H1 (cell line): ENCODE results near the gene PDZK1IP1. TPM values are rescaled to one million over a fixed set of nuclear protein-coding genes. Genes with fewer than 3 reads are reported as not detected.
A peak's percentile ranks its signal among the peaks of the same experiment; 100 is the strongest.

ENCODE experiments used
- BRCA1 ChIP-seq: IDR thresholded peaks from 2 replicates; pipeline ENCODE4 v1.6.1; 2012; ENCODE audit warnings: low read depth, low read length, improper control_type of control experiment
- CHD2 ChIP-seq: IDR thresholded peaks from 2 replicates; pipeline ENCODE4 v1.6.1; 2012; ENCODE audit warnings: low read length, improper control_type of control experiment
- CREB1 ChIP-seq: IDR thresholded peaks from 2 replicates; pipeline ENCODE4 v1.6.1; 2012; ENCODE audit warnings: inconsistent platforms
- EP300 ChIP-seq, 2 experiments: IDR thresholded peaks; 1 replicate in 1 of 2; 2 replicates in 1 of 2; pipeline ENCODE4 v1.6.1; 2011 to 2012; ENCODE audit warnings: low read depth in 2 of 2, low read length in 2 of 2, mild to moderate bottlenecking in 2 of 2, borderline replicate concordance in 1 of 2, inconsistent platforms in 1 of 2, moderate library complexity in 1 of 2
- FOSL1 ChIP-seq: IDR thresholded peaks from 2 replicates; pipeline ENCODE4 v1.6.1; 2011; ENCODE audit warnings: mild to moderate bottlenecking, low read depth, low read length, moderate library complexity; ENCODE audit not compliant: insufficient read depth
- JUND ChIP-seq: IDR thresholded peaks from 2 replicates; pipeline ENCODE4 v1.6.1; 2011; ENCODE audit warnings: mild to moderate bottlenecking, improper control_type of control experiment, low read length
- KDM1A ChIP-seq: fragments of 200-600, 300-600 bp; sonication (generic); IDR thresholded peaks from 2 replicates; pipeline ENCODE4 v1.7.1; 2016; ENCODE audit warnings: mild to moderate bottlenecking, low read length, borderline replicate concordance
- KDM5A ChIP-seq: fragments of 200-600 bp; IDR thresholded peaks from 2 replicates; pipeline ENCODE4 v1.7.1; 2012; ENCODE audit warnings: mild to moderate bottlenecking, low read length, inconsistent platforms, mixed read lengths
- POLR2A ChIP-seq, 2 experiments: IDR thresholded peaks; 1 replicate in 1 of 2; 2 replicates in 1 of 2; pipeline ENCODE4 v1.6.1; 2011; ENCODE audit warnings: low read depth in 2 of 2, low read length in 2 of 2, mild to moderate bottlenecking in 2 of 2; ENCODE audit errors: control extremely low read depth in 1 of 2
- POLR2AphosphoS5 ChIP-seq: IDR thresholded peaks from 2 replicates; pipeline ENCODE4 v1.6.1; 2011; ENCODE audit warnings: low read depth, low read length
- RAD21 ChIP-seq, 2 experiments: IDR thresholded peaks in 1 of 2; conservative IDR thresholded peaks in 1 of 2; 2 replicates each; pipeline ENCODE4 v1.6.1; 2011; ENCODE audit warnings: low read depth in 2 of 2, low read length in 2 of 2, improper control_type of control experiment in 1 of 2, inconsistent platforms in 1 of 2, mild to moderate bottlenecking in 1 of 2, moderate library complexity in 1 of 2
- RNF2 ChIP-seq: fragments of 200-900, 300-1000 bp; sonication (generic); IDR thresholded peaks from 2 replicates; pipeline ENCODE4 v1.7.1; 2016; ENCODE audit warnings: borderline replicate concordance, low read depth, mild to moderate bottlenecking, antibody characterized with exemption, low read length; ENCODE audit not compliant: poor library complexity, severe bottlenecking; ENCODE audit errors: missing control alignments
- SIN3A ChIP-seq, 2 experiments: IDR thresholded peaks in 1 of 2; conservative IDR thresholded peaks in 1 of 2; 2 replicates each; pipeline ENCODE4 v1.6.1; 2011 to 2012; ENCODE audit warnings: low read length in 2 of 2, improper control_type of control experiment in 1 of 2, low read depth in 1 of 2, mild to moderate bottlenecking in 1 of 2
- SP1 ChIP-seq: IDR thresholded peaks from 2 replicates; pipeline ENCODE4 v1.6.1; 2011; ENCODE audit warnings: low read depth, low read length
- SP4 ChIP-seq: IDR thresholded peaks from 2 replicates; pipeline ENCODE4 v1.6.1; 2012; ENCODE audit warnings: low read length, inconsistent platforms
- SRF ChIP-seq: IDR thresholded peaks from 2 replicates; pipeline ENCODE4 v1.6.1; 2011; ENCODE audit warnings: mild to moderate bottlenecking, low read depth, low read length, moderate library complexity
- SUZ12 ChIP-seq: fragments of 200-600 bp; sonication (generic); IDR thresholded peaks from 2 replicates; pipeline ENCODE4 v1.6.1; 2012; ENCODE audit warnings: mild to moderate bottlenecking, inconsistent platforms, low read length, moderate library complexity, mixed read lengths
- TAF1 ChIP-seq: IDR thresholded peaks from 2 replicates; pipeline ENCODE4 v1.6.1; 2011; ENCODE audit warnings: mild to moderate bottlenecking, low read depth, low read length
- TAF7 ChIP-seq: optimal IDR thresholded peaks from 2 replicates; pipeline ENCODE3; 2011; ENCODE audit warnings: low read depth, mild to moderate bottlenecking, inconsistent platforms, low read length, moderate library complexity, borderline replicate concordance
- TEAD4 ChIP-seq: IDR thresholded peaks from 2 replicates; pipeline ENCODE4 v1.6.1; 2012; ENCODE audit warnings: low read depth, low read length, inconsistent platforms, mixed read lengths
- polyA plus RNA-seq, 7 experiments: library from polyadenylated mRNA; depleted of rRNA in 3 of 7; stranded (reverse) in 5 of 7; unstranded in 2 of 7; fragments of >200 nt in 5 of 7; fragments of 200-250 nt in 2 of 7; gene quantifications; 1 replicate in 5 of 7; 2 replicates in 1 of 7; 4 replicates in 1 of 7; pipeline versions ENCODE4 v1.2.1 to v1.2.3, GENCODE V29; 2011 to 2013; ENCODE audit warnings: missing spikeins in 2 of 7, mixed read lengths in 2 of 7
- total RNA-seq: library from RNA; stranded (reverse); fragmentation: NEBNext Ultra II Directional; extraction: Animal tissue kit (Norgen Biotek cat#: 25700); gene quantifications from 2 replicates; pipeline ENCODE4 v1.2.1, GENCODE V29; 2021
- TF ChIP-seq, protein P1 (sequence below): IDR thresholded peaks from 2 replicates; pipeline ENCODE4 v1.6.1; 2012; ENCODE audit warnings: inconsistent platforms
- TF ChIP-seq, protein P2 (sequence below): IDR thresholded peaks from 2 replicates; pipeline ENCODE4 v1.6.1; 2011; ENCODE audit warnings: low read depth, mild to moderate bottlenecking, low read length; ENCODE audit not compliant: insufficient read depth

Gene PDZK1IP1
- total and polyA plus RNA-seq, 2 of the 8 experiments (the other 6 are each of a cell fraction or from before 2014, with no cell fraction given) = 0.17 TPM; not detected in 1

DNA sequence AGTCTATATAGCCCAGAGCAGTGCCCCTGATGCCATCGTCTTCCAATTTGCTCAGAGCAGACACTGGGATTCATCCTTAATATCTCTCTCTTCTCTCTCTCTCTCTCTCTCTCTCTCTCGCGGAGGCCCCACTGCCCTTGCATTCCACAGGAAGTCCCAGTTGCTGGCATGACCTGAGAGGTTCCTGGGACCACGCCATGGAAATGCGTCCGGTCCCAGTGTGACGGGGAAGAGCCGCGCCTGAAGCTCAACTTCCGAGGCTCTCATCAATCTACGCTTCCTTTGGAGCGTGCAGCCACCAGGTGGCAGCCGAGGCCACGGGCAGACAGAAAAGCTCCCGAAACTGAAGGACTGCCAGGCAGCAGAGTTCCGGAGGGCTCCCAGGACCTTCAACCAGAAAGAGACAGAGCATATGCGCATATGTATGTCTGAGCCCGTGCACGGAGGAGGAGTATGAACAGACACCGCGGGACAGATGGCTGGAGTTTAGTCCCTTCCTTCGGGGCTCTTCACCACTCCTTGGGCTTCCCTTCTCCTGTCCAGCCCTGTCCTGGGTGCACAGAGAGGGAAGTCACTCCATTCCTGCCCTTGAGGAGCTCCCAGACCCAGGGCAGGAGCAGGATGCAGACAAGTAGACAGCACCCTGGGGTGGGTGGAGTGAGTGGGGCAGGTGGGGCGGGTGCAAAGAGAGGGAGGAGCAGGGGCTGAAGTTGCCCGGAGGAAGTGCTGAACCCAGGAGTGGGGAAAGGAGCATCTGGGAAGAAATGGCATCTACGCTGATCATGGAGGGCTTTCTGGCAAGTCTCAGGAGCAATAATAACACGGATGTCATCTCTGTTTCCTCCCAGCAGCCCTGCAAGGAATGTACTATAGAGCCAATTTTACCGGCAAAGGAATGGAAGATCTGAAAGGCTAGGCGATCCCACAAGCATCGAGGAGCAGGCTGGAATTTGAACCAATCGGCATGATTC is 10.5 kb downstream of the PDZK1IP1 start (continued):
- TF ChIP-seq CHD2 (0 out of 2 replicates have a peak, but pooled peaks have one; percentile 26), TEAD4 (no peak), TAF1 (0 out of 2 replicates have a peak, but pooled peaks have one; percentile 50), FOSL1 (no peak), JUND (peak; percentile 31), RAD21 (IDR thresholded peaks at IDR 0.05 in 1 of 2, conservative IDR thresholded peaks at IDR 0.05 in 1 of 2; ENCODE audit: low read depth in 2 of 2, low read length in 2 of 2) (peak; percentile 96), POLR2AphosphoS5 (peak; percentile 39), BRCA1 (peak; percentile 51; the same call in 1 of the 2 replicates), SUZ12 (no peak), SRF (peak; percentile 78), EP300 (IDR thresholded peaks at IDR 0.05; ENCODE audit: borderline replicate concordance in 1 of 2, low read depth in 2 of 2, low read length in 2 of 2) (peak in 1 of 2 experiments; percentile 55; a peak in 1 of 3 replicates), TAF7 (peak; percentile 54), KDM5A (peak; percentile 79), RNF2 (no peak), CREB1 (peak; percentile 99), SP4 (peak; percentile 73; the same call in 1 of the 2 replicates), POLR2A (IDR thresholded peaks at IDR 0.05; ENCODE audit: control extremely low read depth in 1 of 2, low read depth in 2 of 2, low read length in 2 of 2) (peak in 1 of 2 experiments; percentile 32; a peak in 1 of 3 replicates), SP1 (0 out of 2 replicates have a peak, but pooled peaks have one; percentile 24), KDM1A (peak; percentile 46; the same call in 1 of the 2 replicates), SIN3A (conservative IDR thresholded peaks at IDR 0.05 in 1 of 2, IDR thresholded peaks at IDR 0.05 in 1 of 2; ENCODE audit: low read depth in 1 of 2, low read length in 2 of 2) (peak in 1 of 2 experiments; percentile 88; a peak in 2 of 4 replicates)
- TF ChIP-seq, protein P1, sequence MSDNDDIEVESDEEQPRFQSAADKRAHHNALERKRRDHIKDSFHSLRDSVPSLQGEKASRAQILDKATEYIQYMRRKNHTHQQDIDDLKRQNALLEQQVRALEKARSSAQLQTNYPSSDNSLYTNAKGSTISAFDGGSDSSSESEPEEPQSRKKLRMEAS = peak; percentile 36; the same call in 1 of the 2 replicates
- TF ChIP-seq, protein P2, sequence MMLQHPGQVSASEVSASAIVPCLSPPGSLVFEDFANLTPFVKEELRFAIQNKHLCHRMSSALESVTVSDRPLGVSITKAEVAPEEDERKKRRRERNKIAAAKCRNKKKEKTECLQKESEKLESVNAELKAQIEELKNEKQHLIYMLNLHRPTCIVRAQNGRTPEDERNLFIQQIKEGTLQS = peak; percentile 87
